ENCODE measurements around the gene NOTO. TPM values are rescaled to one million over a fixed set of nuclear protein-coding genes. Genes with fewer than 3 reads are reported as not detected.

The NOTO gene
- total and polyA plus RNA-seq, 2 of the 8 experiments (the other 6 are each of a cell fraction or from before 2014, with no cell fraction given): 0.33 to 0.54 TPM

GRCh38 chr2:73172963-73173362 lies 29.4 kb upstream of the NOTO start (continued):
- TF ChIP-seq NANOG (IDR thresholded peaks at IDR 0.05; ENCODE audit: insufficient read depth, low read depth, low read length, poor library complexity, severe bottlenecking) (no peak), TEAD4 (IDR thresholded peaks at IDR 0.05; ENCODE audit: low read depth, low read length) (no peak), ASH2L (IDR thresholded peaks at IDR 0.05; ENCODE audit: low read length) (no peak), POLR2A (IDR thresholded peaks at IDR 0.05; ENCODE audit: control extremely low read depth in 1 of 2, low read depth in 2 of 2, low read length in 2 of 2) (no peak), RXRA (IDR thresholded peaks at IDR 0.05; ENCODE audit: insufficient read depth, low read depth, low read length) (no peak), TAF7 (optimal IDR thresholded peaks at IDR 0.05; ENCODE audit: borderline replicate concordance, low read depth, low read length) (no peak)

All from H1 (cell line).